Measurements from ENCODE around the gene FTSJ3.

DNA sequence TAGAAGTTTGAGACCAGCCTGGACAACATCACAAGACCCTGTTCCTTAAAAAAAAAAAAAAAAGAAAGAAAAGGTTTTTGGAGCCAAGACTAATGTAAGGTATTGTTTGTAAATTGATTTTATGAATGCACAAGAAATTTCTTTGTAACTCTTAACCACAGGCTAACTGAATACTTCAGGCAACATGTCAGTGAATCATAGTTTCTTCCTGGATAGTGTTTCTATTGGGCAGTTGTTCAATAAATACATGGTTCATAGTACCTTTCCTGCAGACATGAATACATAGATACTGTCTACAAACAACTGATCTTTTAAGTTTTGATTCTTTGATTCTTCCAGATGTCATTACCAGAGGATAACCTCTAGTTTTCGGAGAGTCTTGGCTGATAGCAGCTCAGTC lies 41.9 kb downstream of the FTSJ3 start:
- TF ChIP-seq, protein P1, sequence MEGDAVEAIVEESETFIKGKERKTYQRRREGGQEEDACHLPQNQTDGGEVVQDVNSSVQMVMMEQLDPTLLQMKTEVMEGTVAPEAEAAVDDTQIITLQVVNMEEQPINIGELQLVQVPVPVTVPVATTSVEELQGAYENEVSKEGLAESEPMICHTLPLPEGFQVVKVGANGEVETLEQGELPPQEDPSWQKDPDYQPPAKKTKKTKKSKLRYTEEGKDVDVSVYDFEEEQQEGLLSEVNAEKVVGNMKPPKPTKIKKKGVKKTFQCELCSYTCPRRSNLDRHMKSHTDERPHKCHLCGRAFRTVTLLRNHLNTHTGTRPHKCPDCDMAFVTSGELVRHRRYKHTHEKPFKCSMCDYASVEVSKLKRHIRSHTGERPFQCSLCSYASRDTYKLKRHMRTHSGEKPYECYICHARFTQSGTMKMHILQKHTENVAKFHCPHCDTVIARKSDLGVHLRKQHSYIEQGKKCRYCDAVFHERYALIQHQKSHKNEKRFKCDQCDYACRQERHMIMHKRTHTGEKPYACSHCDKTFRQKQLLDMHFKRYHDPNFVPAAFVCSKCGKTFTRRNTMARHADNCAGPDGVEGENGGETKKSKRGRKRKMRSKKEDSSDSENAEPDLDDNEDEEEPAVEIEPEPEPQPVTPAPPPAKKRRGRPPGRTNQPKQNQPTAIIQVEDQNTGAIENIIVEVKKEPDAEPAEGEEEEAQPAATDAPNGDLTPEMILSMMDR (IDR thresholded peaks at IDR 0.05), result no peak
- TF ChIP-seq POLR2AphosphoS5 (IDR thresholded peaks at IDR 0.05), result no peak

Data from esophagus muscularis mucosa (tissue), 3 donors.